HAP-1 (cell line): ENCODE measurements around the gene PRTFDC1.
A peak's percentile ranks its signal among the peaks of the same experiment; 100 is the strongest.
"Not testable (repeated sequence)": the region's sequence is repeated elsewhere in the genome, so short reads cannot be mapped to it uniquely, and the experiment has no call there.

Experiments used
- DNase-seq, 2 experiments: peaks; one replicate each; pipeline ENCODE4 v3.0.0-alpha.2; 2016 to 2020; ENCODE audit warnings: low spot score in 2 of 2
- H3K27me3 ChIP-seq: fragments of 250-450 bp; sonication (Bioruptor Pico); 2 replicates; pipeline ENCODE4 v1.5.1; 2020; ENCODE audit warnings: low read depth, mild to moderate bottlenecking, moderate library complexity
- H3K36me3 ChIP-seq: fragments of 250-450 bp; sonication (Bioruptor Pico); replicated peaks from 2 replicates; pipeline ENCODE4 v1.5.1; 2020; ENCODE audit warnings: mild to moderate bottlenecking
- H3K4me1 ChIP-seq: fragments of 250-450 bp; sonication (Bioruptor Pico); 2 replicates; pipeline ENCODE4 v1.5.1; 2020; ENCODE audit warnings: mild to moderate bottlenecking
- H3K4me3 ChIP-seq: fragments of 250-450 bp; sonication (Bioruptor Pico); 2 replicates; pipeline ENCODE4 v1.5.1; 2020; ENCODE audit warnings: mild to moderate bottlenecking, moderate library complexity
- H3K9me3 ChIP-seq: fragments of 250-450 bp; sonication (Bioruptor Pico); 2 replicates; pipeline ENCODE4 v1.5.1; 2020; ENCODE audit warnings: mild to moderate bottlenecking, moderate library complexity
- in situ Hi-C: fragments of 300-500 bp; cut with MboI; formaldehyde crosslinking; loops from 3 replicates; pipeline ENCODE4 v1.14.3; 2020; ENCODE audit warnings: low sequenced_read_pairs, inconsistent platforms, mixed read lengths

PRTFDC1 gene

GRCh38 chr10:24981161-24981710, 28.8 kb upstream of the PRTFDC1 start:
- H3K36me3 ChIP-seq: no peaks in the 10 kb centered on the region
- H3K27me3 ChIP-seq: no peaks in the 10 kb centered on the region
- H3K4me3 ChIP-seq: no peak overlapping the region
- in situ Hi-C loops: no loop called here
- DNase-seq: peak; percentile 56 to 99
- no peaks in the 10 kb centered on the region; the same call in 1 of the 2 replicates for H3K9me3 ChIP-seq
- peaks cover 22% of the 10 kb centered on the region for H3K4me1 ChIP-seq

- in situ Hi-C loops: no loop called here
- no peaks in the 10 kb centered on the region; the same call in 1 of the 2 replicates for H3K9me3 ChIP-seq
- no peak for DNase-seq
- H3K4me3 ChIP-seq: no peak overlapping the region
- H3K4me1 ChIP-seq: peaks cover 14% of the 10 kb centered on the region
- H3K36me3 ChIP-seq: no peaks in the 10 kb centered on the region
- H3K27me3 ChIP-seq: no peaks in the 10 kb centered on the region
Observed at GRCh38 chr10:24979685-24980084, 27.3 kb upstream of the PRTFDC1 start.

- H3K4me1 ChIP-seq: peaks cover 2% of the 10 kb centered on the region; the same call in 1 of the 2 replicates
- H3K4me3 ChIP-seq: no peak overlapping the region
- no peak for DNase-seq
- no peaks in the 10 kb centered on the region for H3K36me3 ChIP-seq
- no peaks in the 10 kb centered on the region for H3K27me3 ChIP-seq
- no peaks in the 10 kb centered on the region; the same call in 1 of the 2 replicates for H3K9me3 ChIP-seq
- in situ Hi-C loops: no loop called here
Observed at GRCh38 chr10:24974976-24975375, 22.6 kb upstream of the PRTFDC1 start.

- H3K4me1 ChIP-seq: peaks cover 2% of the 10 kb centered on the region; the same call in 1 of the 2 replicates
- H3K9me3 ChIP-seq: no peaks in the 10 kb centered on the region
- no peaks in the 10 kb centered on the region for H3K36me3 ChIP-seq
- H3K4me3 ChIP-seq: no peak overlapping the region
- in situ Hi-C loops: no loop called here
- DNase-seq: no peak
- no peaks in the 10 kb centered on the region for H3K27me3 ChIP-seq
Observed at GRCh38 chr10:24973163-24973562, 20.8 kb upstream of the PRTFDC1 start.

GRCh38 chr10:24971374-24971773, 19.0 kb upstream of the PRTFDC1 start:
- Histone ChIP-seq H3K9me3 (no peaks in the 10 kb centered on the region), H3K36me3 (no peaks in the 10 kb centered on the region), H3K27me3 (no peaks in the 10 kb centered on the region), H3K4me3 (no peak overlapping the region), H3K4me1 (peaks cover 2% of the 10 kb centered on the region; the same call in 1 of the 2 replicates)
- no peak for DNase-seq
- in situ Hi-C loops: no loop called here

- Histone ChIP-seq H3K4me3 (no peak overlapping the region), H3K36me3 (no peaks in the 10 kb centered on the region), H3K4me1 (peaks cover 2% of the 10 kb centered on the region; the same call in 1 of the 2 replicates), H3K27me3 (no peaks in the 10 kb centered on the region), H3K9me3 (no peaks in the 10 kb centered on the region)
- no peak for DNase-seq
- in situ Hi-C loops: no loop called here
Observed at GRCh38 chr10:24969841-24970281, 17.5 kb upstream of the PRTFDC1 start.

GRCh38 chr10:24968951-24969350, 16.5 kb upstream of the PRTFDC1 start:
- in situ Hi-C loops, H3K36me3 ChIP-seq, H3K9me3 ChIP-seq, H3K4me3 ChIP-seq, H3K4me1 ChIP-seq, H3K27me3 ChIP-seq, DNase-seq: not testable (repeated sequence)

GRCh38 chr10:24968349-24968748, 15.9 kb upstream of the PRTFDC1 start:
- no peak for DNase-seq
- H3K9me3 ChIP-seq: no peaks in the 10 kb centered on the region
- no peaks in the 10 kb centered on the region for H3K27me3 ChIP-seq
- H3K4me1 ChIP-seq: peaks cover 2% of the 10 kb centered on the region; the same call in 1 of the 2 replicates
- no peak overlapping the region for H3K4me3 ChIP-seq
- in situ Hi-C loops: no loop called here
- H3K36me3 ChIP-seq: no peaks in the 10 kb centered on the region

GRCh38 chr10:24966962-24967481, 14.6 kb upstream of the PRTFDC1 start:
- Histone ChIP-seq H3K36me3 (no peaks in the 10 kb centered on the region), H3K27me3 (no peaks in the 10 kb centered on the region), H3K4me1 (peaks cover 2% of the 10 kb centered on the region; the same call in 1 of the 2 replicates), H3K4me3 (no peak overlapping the region), H3K9me3 (no peaks in the 10 kb centered on the region)
- DNase-seq: no peak
- in situ Hi-C loops: no loop called here

GRCh38 chr10:24965051-24965450, 12.6 kb upstream of the PRTFDC1 start:
- H3K27me3 ChIP-seq: no peaks in the 10 kb centered on the region
- H3K4me1 ChIP-seq: peaks cover under 1% of the 10 kb centered on the region; the same call in 1 of the 2 replicates
- H3K4me3 ChIP-seq: no peak overlapping the region
- no peak for DNase-seq
- in situ Hi-C loops: no loop called here
- no peaks in the 10 kb centered on the region for H3K9me3 ChIP-seq
- H3K36me3 ChIP-seq: no peaks in the 10 kb centered on the region

GRCh38 chr10:24963521-24964041, 11.2 kb upstream of the PRTFDC1 start:
- no peaks in the 10 kb centered on the region for H3K9me3 ChIP-seq
- in situ Hi-C loops: no loop called here
- peaks cover 5% of the 10 kb centered on the region for H3K4me1 ChIP-seq

GRCh38 chr10:24962995-24963394, 10.6 kb upstream of the PRTFDC1 start:
- DNase-seq: no peak
- in situ Hi-C loops: no loop called here
- peaks cover 9% of the 10 kb centered on the region for H3K4me1 ChIP-seq
- no peaks in the 10 kb centered on the region for H3K36me3 ChIP-seq
- H3K27me3 ChIP-seq: no peaks in the 10 kb centered on the region
- H3K4me3 ChIP-seq: no peak overlapping the region
- no peaks in the 10 kb centered on the region for H3K9me3 ChIP-seq

More at GRCh38 chr10:24963521-24964041, 11.2 kb upstream of the PRTFDC1 start:
- no peak for DNase-seq
- H3K4me3 ChIP-seq: no peak overlapping the region
- H3K36me3 ChIP-seq: no peaks in the 10 kb centered on the region
- no peaks in the 10 kb centered on the region for H3K27me3 ChIP-seq

GRCh38 chr10:24961582-24961981, 9.2 kb upstream of the PRTFDC1 start:
- Histone ChIP-seq H3K4me1 (peaks cover 12% of the 10 kb centered on the region), H3K36me3 (no peaks in the 10 kb centered on the region), H3K4me3 (no peak overlapping the region), H3K9me3 (no peaks in the 10 kb centered on the region), H3K27me3 (no peaks in the 10 kb centered on the region)
- in situ Hi-C loops: no loop called here
- DNase-seq: no peak

GRCh38 chr10:24959382-24959730, 7.0 kb upstream of the PRTFDC1 start:
- Histone ChIP-seq H3K4me1 (peaks cover 12% of the 10 kb centered on the region), H3K36me3 (no peaks in the 10 kb centered on the region), H3K9me3 (no peaks in the 10 kb centered on the region), H3K27me3 (no peaks in the 10 kb centered on the region), H3K4me3 (no peak overlapping the region)
- no peak for DNase-seq
- in situ Hi-C loops: no loop called here
